Lower leg skin (tissue), 3 donors: ENCODE measurements around the gene ICA1.

Source experiments
- CTCF ChIP-seq, 3 donors: fragments of 450-650 bp; IDR thresholded peaks; one replicate each; pipeline ENCODE4 v1.5.1; 2016; ENCODE audit warnings: antibody characterized with exemption in 3 of 3, mild to moderate bottlenecking in 3 of 3, moderate library complexity in 2 of 3
- POLR2A ChIP-seq, 2 donors: fragments of 450-650 bp; IDR thresholded peaks; one replicate each; pipeline ENCODE4 v1.6.1; 2016 to 2017; ENCODE audit warnings: antibody characterized with exemption in 2 of 2, mild to moderate bottlenecking in 1 of 2, moderate library complexity in 1 of 2

DNA sequence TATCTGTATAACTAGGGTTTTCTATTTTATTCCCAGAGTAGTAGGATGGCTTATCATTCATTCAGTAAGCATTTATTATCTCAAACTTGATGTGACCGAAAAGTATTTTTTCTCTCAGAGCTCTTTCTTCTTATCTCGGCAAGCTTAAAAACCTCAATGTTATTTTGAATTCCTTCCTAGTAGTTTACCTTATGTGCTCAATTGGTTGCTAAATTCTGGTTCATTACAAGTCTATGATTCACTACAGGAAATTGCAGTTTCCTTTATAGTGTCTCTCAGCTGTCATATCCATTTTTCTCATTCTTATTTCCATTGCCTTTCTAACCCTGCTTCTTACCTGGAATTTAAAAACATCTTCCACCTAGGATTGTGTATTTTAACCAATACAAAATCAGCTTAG is 12.6 kb upstream of the ICA1 start:
- TF ChIP-seq CTCF (IDR thresholded peaks at IDR 0.05) (no peak), POLR2A (IDR thresholded peaks at IDR 0.05) (no peak)
